ENCODE results near the gene ZNF341.
"Not testable (repeated sequence)": the region's sequence is repeated elsewhere in the genome, so short reads cannot be mapped to it uniquely, and the experiment has no call there.

The ZNF341 gene

DNA sequence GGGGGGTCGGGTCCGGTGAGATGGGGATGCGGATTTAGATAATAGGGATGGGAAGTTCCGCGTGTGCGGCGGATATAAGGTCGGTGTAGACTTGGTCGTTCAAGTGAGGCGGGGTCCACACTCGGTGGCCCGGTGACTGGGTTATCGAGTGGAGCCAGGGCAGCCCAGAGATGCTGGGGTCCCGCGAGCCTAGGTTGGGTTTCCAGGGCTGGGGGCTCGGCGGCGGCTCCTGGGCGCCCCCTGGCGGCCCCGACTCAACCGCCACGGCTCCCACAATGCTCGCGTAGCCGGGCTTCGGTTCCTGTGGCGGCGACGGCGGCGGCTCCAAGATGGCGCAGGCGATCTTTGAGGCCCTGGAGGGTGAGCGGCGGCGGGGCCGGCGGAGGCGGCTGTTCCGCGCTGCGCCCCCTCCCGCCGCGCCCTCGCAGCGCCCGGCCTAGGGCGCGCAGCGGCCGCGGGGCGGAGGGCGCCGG, at the start of gene ZNF341:
Gene ZNF341 (plus strand): TSS at position 304 of the 473 bp plus-strand sequence. CDS start 26 bp downstream, at position 330.
- peak; percentile 81 for DNase-seq (ENCODE audit: low read depth)

- DNase-seq (ENCODE audit: low read depth), result no peak
Measured at GRCh38 chr20:33684533-33685327, 47.1 kb upstream of the ZNF341 start.

DNA sequence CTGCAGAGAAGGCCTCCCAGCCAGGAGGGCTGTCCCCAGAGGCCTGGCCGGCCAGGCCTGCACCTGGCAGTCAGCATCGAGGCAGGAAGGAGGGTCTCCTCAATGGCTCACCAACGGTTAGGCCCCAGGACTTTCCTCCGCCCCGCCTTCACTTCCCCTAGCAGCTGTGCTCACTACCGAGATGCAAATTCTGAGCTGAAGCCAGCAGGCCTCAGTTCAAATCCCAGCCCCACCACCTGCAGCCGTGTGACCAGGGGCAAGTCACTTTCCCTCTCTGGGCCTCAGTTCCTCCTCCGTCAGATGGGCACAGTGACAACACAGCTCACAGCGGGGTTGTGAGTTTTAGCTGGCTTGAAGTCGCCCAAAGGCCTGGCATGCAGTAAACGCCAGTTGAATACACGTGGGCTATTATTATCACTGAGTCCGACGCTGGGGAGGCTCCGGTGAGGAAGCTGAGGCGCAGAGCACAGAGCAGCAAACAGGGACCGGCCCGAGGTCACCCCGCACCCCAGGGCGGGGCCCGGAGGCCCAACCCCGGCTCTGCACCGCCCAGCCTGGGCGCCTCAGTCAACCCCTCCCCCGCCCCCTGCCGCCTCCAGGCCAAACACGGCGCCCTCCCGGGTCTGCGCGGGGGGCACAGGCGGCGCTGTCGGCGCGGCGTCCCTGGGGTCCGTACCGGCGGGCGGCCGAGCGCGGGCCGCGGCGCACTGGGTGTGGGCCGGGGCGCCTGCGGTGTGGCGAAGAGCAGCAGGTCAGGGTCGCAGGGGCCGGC, 46.3 kb upstream of the ZNF341 start:
- no peak for DNase-seq (ENCODE audit: low read depth)

- peak; percentile 89 for DNase-seq (ENCODE audit: low read depth)
Measured at GRCh38 chr20:33686100-33686983, 45.5 kb upstream of the ZNF341 start, which contains the start of gene E2F1. E2F1 (minus strand) TSS chr20:33686385; CDS start chr20:33686264, 121 bp downstream.

DNA sequence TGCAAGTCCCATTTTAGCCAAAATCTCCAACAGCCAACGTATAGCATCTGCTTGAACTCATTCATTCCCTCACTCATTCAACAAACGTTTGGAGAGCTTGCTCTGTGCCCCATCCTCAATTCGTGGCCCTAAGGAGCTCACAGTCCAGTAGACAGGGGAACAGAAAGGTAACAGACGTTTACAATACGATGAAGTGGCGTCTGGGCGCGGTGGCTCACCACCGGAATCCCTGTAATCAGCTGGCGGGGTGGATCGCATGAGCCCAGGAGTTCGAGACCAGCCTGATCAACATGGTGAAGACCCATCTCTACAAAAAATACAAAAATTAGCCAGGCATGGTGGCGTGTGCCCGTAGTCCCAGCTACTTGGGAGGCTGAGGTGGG, 44.8 kb upstream of the ZNF341 start:
- DNase-seq (ENCODE audit: low read depth), result no peak

- no peak for DNase-seq (ENCODE audit: low read depth)
Measured at GRCh38 chr20:33687370-33687915, 44.4 kb upstream of the ZNF341 start.

DNA sequence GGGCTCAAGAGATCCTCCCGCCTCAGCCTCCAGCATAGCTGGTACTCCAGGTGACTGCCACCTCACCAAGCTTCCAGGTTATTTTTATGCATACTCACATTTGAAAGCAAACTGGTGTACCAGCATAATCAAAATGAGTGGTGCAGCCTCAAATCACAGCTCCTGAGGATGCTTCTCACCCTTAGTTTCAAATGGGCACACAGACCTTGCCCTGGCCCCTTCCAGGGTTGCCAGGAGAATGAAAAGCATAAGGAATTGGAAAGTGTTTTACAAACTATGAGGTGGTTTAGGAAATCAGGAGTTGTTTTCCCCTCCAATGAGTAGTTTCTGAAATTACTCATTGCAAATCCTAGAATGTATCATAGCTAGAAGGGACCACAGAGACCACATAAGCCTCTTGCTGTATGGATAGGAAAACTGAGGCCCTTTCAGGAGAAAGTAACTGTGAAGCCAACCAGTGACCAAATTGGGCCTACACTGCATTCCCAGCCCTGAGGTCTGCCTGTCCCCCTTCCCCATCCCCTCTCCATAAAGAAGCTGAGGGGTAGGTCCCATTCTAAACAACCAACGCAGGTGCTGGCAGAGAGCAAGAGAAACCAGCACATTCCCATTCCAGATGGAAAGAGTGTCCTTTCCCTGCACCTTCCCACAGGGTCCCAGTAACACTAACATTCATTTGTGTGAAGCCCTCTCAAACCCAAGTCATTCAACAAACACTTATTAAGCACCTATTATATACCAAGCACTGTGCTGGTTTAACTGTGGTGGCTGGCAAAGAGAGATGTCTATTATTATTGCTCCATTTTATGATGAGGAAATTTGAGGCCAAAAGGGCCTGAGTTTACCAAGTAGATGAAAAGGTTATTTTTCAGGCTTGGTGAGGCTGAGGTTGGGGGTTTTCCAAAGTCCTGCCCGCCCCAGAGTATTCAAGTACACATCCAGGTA, 43.5 kb upstream of the ZNF341 start:
- no peak for DNase-seq (ENCODE audit: low read depth)

GRCh38 chr20:33688938-33689424, 42.8 kb upstream of the ZNF341 start:
- DNase-seq (ENCODE audit: low read depth), result no peak

GRCh38 chr20:33689493-33689892, 42.3 kb upstream of the ZNF341 start:
- DNase-seq (ENCODE audit: low read depth), result no peak

DNA sequence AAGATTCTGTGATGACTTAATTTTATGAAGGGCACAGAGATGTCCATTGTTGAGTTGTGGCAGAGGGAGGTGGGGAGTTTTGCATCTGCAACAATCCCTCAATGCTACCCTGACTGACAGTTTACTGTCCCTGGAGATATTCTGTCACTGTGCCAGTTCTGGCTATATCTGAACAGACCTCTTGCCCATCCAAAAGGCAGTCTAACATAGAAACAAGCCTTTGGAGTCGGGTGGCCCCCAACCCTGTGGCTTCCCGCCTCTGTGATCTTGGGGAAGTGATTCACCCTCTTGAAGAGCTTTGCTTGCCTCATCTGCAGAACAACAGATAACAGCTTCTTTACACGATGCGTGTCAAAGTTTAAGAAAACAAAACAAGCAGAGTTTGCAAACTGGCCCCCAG, 41.8 kb upstream of the ZNF341 start:
- no peak for DNase-seq (ENCODE audit: low read depth)

GRCh38 chr20:33693289-33693688, 38.5 kb upstream of the ZNF341 start:
- DNase-seq (ENCODE audit: low read depth), result no peak

DNA sequence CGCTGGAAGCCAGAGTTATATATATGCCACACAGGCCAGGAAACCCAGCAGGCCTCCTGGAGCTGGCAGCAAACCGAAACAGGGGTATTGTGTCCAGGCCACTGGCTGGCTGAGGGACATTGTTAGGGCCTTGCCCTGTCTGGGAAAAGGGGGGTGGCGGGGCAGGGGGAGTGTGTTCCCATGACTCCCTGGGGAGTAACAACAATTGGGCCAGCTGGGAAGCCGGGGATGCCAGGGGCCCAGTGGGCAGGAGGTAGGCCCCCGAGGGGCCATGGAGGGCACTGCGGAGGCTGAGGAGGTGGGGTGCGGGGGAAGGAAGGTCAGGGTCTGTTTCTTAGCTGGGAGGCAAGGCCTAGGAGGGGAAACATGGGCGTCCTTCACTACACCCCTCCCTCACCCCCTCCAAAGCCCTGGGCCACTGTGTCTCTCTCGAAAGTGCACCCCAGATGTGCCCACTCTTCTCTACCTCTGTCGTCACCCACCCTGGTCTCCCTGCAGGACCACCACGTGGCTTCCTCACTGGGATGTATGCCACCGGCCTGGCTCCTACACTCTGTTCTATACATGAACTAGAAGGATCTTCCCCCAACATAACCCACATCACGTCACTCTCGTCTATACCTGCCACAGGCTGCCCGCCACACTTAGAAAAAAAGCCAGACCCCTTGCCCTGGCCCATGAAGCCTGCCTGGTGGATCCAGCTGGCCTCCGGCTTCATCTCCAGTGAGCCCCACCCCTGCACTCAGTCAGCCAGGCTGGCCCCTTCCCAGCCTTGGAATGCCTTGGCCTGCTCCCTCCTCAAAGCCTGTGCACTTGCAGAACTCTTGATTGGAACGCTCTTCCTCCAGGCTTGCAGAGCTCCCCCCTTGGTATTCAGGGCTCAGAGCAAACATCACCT, 37.8 kb upstream of the ZNF341 start:
- DNase-seq (ENCODE audit: low read depth), result no peak

GRCh38 chr20:33694639-33695012, 37.2 kb upstream of the ZNF341 start:
- no peak for DNase-seq (ENCODE audit: low read depth)

DNA sequence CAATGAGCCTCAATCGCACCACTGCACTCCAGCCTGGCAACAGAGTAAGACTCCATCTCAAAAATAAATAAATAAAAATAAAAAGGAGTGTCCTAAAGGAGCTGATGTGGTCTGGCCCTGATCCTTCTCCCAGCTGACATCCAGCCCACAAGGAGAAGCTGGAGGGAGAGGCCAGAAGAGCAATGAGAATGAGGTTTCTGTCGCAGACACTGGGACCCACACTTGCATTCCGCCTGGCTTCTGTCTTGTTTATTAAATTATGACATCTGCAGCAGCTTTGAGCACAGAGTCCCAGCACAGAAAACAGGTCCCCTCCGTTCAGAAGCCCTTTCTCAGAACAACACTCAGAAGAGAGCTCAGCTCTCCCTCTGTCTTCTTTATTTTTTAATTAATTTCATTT, 35.3 kb upstream of the ZNF341 start:
- DNase-seq (ENCODE audit: low read depth), result no peak

GRCh38 chr20:33697129-33697528, 34.7 kb upstream of the ZNF341 start:
- no peak for DNase-seq (ENCODE audit: low read depth)

GRCh38 chr20:33698966-33699365, 32.8 kb upstream of the ZNF341 start:
- DNase-seq (ENCODE audit: low read depth), result not testable (repeated sequence)

- DNase-seq (ENCODE audit: low read depth), result not testable (repeated sequence)
Measured at GRCh38 chr20:33700696-33701441, 30.9 kb upstream of the ZNF341 start.

DNA sequence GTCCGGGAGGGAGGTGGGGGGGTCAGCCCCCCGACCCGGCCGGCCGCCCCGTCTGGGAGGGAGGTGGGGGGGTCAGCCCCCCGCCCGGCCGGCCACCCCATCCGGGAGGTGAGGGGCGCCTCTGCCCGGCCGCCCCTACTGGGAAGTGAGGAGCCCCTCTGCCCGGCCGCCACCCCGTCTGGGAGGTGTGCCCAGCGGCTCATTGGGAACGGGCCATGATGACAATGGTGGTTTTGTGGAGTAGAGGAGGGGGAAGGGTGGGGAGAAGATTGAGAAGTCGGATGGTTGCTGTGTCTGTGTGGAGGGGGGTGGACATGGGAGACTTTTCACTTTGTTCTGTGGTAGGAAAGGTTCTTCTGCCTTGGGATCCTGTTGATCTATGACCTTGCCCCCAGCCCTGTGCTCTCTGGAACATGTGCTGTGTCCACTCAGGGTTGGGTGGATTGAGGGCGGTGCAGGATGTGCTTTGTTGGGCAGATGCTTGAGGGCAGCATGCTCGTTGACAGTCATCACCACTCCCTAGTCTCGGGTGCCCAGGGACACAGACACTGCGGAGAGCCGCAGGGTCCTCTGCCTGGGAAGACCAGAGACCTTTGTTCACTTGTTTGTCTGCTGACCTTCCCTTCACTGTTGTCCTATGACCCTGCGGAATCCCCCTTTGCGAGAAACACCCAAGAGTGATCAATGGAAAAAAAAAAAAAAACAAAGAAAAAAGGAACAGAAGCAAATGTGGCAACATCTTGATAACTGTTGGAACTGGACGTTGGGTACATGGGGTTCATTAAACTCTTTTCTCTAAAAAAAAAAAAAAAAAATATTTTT, 30.0 kb upstream of the ZNF341 start:
- DNase-seq (ENCODE audit: low read depth), result no peak

Measured in stimulated activated CD8-positive, alpha-beta memory T cell treated with anti-CD3 and anti-CD28 coated beads, Interleukin-15, amount 100 ng/mL, for 24 hours (primary cell).